Left lung (tissue), 10 donors: ENCODE measurements around the gene JAZF1. TPM values are rescaled to one million over a fixed set of nuclear protein-coding genes. Genes with fewer than 3 reads are reported as not detected.
A peak's percentile ranks its signal among the peaks of the same experiment; 100 is the strongest.
"Not testable (repeated sequence)": the region's sequence is repeated elsewhere in the genome, so short reads cannot be mapped to it uniquely, and the experiment has no call there.

Experiments
- ATAC-seq: fragments of 200-7000 bp; cut with Tn5 transposase; one replicate; pipeline ENCODE4 v1.9.1; 2020; ENCODE audit warnings: moderate library complexity
- DNase-seq, 4 donors: peaks; one replicate each; pipeline ENCODE4 v3.0.0-alpha.2; 2013 to 2020
- H3K27ac ChIP-seq, 2 donors: fragments of 200-600 bp; sonication (generic) in 1 of 2; one replicate each; pipeline versions ENCODE4 v1.5.0 to v1.8.0; 2020 to 2021
- H3K27me3 ChIP-seq, 2 donors: fragments of 200-600 bp; sonication (generic) in 1 of 2; one replicate each; pipeline versions ENCODE4 v1.5.0 to v1.8.0; 2020 to 2021
- H3K36me3 ChIP-seq, 2 donors: fragments of 200-600 bp; sonication (generic) in 1 of 2; one replicate each; pipeline versions ENCODE4 v1.5.0 to v1.8.0; 2020 to 2021
- H3K4me1 ChIP-seq, 2 donors: fragments of 200-600 bp; one replicate each; pipeline ENCODE4 v1.8.0; 2021
- H3K4me3 ChIP-seq, 2 donors: fragments of 200-600 bp; sonication (generic) in 1 of 2; one replicate each; pipeline versions ENCODE4 v1.5.0 to v1.8.0; 2020 to 2021; ENCODE audit warnings: mild to moderate bottlenecking in 1 of 2
- H3K9me3 ChIP-seq, 2 donors: fragments of 200-600 bp; sonication (generic) in 1 of 2; one replicate each; pipeline versions ENCODE4 v1.5.0 to v1.8.0; 2020 to 2021
- CTCF ChIP-seq, 2 donors: fragments of 200-600 bp; sonication (generic) in 1 of 2; IDR thresholded peaks; one replicate each; pipeline versions ENCODE4 v1.5.0 to v1.8.0; 2021; ENCODE audit warnings: antibody characterized with exemption in 2 of 2
- intact Hi-C, 2 donors: fragments of 100-400 bp; cut with DNase I; formaldehyde crosslinking; loops; one replicate each; pipeline versions ENCODE4 v1.11.2 to v1.14.2; 2022
- polyA plus RNA-seq, 6 donors: library from polyadenylated mRNA; unstranded; fragments of 120-200 nt; gene quantifications; one replicate each; pipeline ENCODE4 v1.2.1, GENCODE V29; 2013; ENCODE audit not compliant: insufficient read length in 6 of 6
- total RNA-seq, 2 donors: library from RNA; stranded (reverse); fragmentation: NEBNext Ultra II Directional; extraction: Animal tissue kit (Norgen Biotek cat#: 25700); gene quantifications; one replicate each; pipeline ENCODE4 v1.2.1, GENCODE V29; 2021
- donor health status: DM: no; HTN: yes; CAD: no.
- donor health status: DM: no; HTN: no; CAD: no.

Gene JAZF1
- total and polyA plus RNA-seq, 8 donors = 11.1 to 18.2 (median 13.8) TPM

GRCh38 chr7:27925573-27926201 lies 254.9 kb downstream of the JAZF1 start:
- Histone ChIP-seq H3K36me3 (no peaks in the 10 kb centered on the region), H3K27me3 (no peaks in the 10 kb centered on the region), H3K4me1 (peaks cover 0 to 4% of the 10 kb centered on the region in 2 donors), H3K27ac (no peak overlapping the region), H3K4me3 (no peak overlapping the region), H3K9me3 (no peaks in the 10 kb centered on the region)
- ATAC-seq (no peak), DNase-seq (no peak)
- intact Hi-C loops = loop anchor here in 1 of 2 donors (5.0 kb wide), 1 partner anchor 718 kb away; no protein-coding TSS in a partner anchor
- no peak for TF ChIP-seq CTCF (IDR thresholded peaks at IDR 0.05)

- Histone ChIP-seq H3K4me3 (no peak overlapping the region), H3K27me3 (no peaks in the 10 kb centered on the region), H3K9me3 (no peaks in the 10 kb centered on the region), H3K4me1 (peaks cover 0 to 5% of the 10 kb centered on the region in 2 donors), H3K36me3 (no peaks in the 10 kb centered on the region), H3K27ac (no peak overlapping the region)
- intact Hi-C loops = no loop called here
- no peak for DNase-seq
- no peak for ATAC-seq
- TF ChIP-seq CTCF (IDR thresholded peaks at IDR 0.05) = no peak
These were observed 257.0 kb downstream of the JAZF1 start for GRCh38 chr7:27923642-27923980.

GRCh38 chr7:27922907-27923641 lies 257.5 kb downstream of the JAZF1 start:
- H3K4me3 ChIP-seq = no peak overlapping the region
- H3K27me3 ChIP-seq = no peaks in the 10 kb centered on the region
- peaks cover 0 to 5% of the 10 kb centered on the region in 2 donors for H3K4me1 ChIP-seq
- intact Hi-C loops = no loop called here
- H3K27ac ChIP-seq = no peak overlapping the region
- no peak for ATAC-seq
- H3K9me3 ChIP-seq = no peaks in the 10 kb centered on the region
- no peaks in the 10 kb centered on the region for H3K36me3 ChIP-seq
- DNase-seq = peak in 1 of 4 donors; percentile 10
- TF ChIP-seq CTCF (IDR thresholded peaks at IDR 0.05) = no peak

GRCh38 chr7:27922389-27922788 lies 258.2 kb downstream of the JAZF1 start:
- DNase-seq, H3K9me3 ChIP-seq, ATAC-seq, intact Hi-C loops, H3K36me3 ChIP-seq, H3K27ac ChIP-seq, H3K4me1 ChIP-seq, H3K27me3 ChIP-seq, H3K4me3 ChIP-seq: not testable (repeated sequence)

GRCh38 chr7:27921081-27921836 lies 259.3 kb downstream of the JAZF1 start:
- ATAC-seq = peak; percentile 79
- intact Hi-C loops = no loop called here
- Histone ChIP-seq H3K27ac (no peak overlapping the region), H3K9me3 (no peaks in the 10 kb centered on the region), H3K4me1 (peaks cover 3 to 5% of the 10 kb centered on the region in 2 donors), H3K36me3 (no peaks in the 10 kb centered on the region), H3K4me3 (no peak overlapping the region), H3K27me3 (no peaks in the 10 kb centered on the region)
- peak in 1 of 2 donors; percentile 39 for TF ChIP-seq CTCF (IDR thresholded peaks at IDR 0.05)
- DNase-seq = peak in 2 of 4 donors; percentile 60 to 80
